ENCODE results near the gene CYP1A2. TPM values are rescaled to one million over a fixed set of nuclear protein-coding genes. Genes with fewer than 3 reads are reported as not detected.

Gene CYP1A2
- total RNA-seq, 6 experiments from 2014 or later: 0.81 to 235 (median 65.0) TPM

DNA sequence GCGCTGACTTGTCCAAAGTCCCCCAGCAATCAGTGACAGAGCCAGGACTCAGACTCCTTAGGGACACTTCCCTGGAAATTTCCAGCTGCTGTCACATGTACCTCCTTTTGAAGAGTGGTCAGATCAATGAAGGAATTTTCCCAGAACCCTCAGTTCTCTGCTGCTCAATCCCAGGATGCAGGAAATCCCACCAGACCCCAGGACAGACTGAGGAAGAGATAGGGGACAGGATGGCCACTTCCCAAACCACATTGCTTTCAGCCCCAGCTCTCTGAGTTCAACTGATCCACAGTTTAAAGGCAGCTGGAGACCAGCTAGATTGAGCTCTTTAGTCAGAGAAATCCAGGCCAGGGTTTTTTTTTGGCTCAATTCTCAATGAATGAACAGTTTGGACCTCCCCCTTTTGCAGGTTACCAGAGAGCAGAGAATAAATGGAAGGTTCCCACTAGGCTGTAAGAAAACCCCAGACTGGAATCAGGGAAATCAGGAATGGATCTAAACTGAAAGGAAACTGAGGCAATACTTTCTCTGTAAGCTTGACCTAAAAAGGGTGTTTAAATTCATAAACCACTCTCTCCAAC, 24.8 kb upstream of the CYP1A2 start:
- no peaks in the 10 kb centered on the region for H3K27me3 ChIP-seq
- WGBS (ENCODE audit: insufficient coverage, low coverage, low lambda C conversion rate, missing lambda C conversion rate): 57% methylated on average over 1 of the region's 1 CpG
- H3K36me3 ChIP-seq: no peaks in the 10 kb centered on the region
- intact Hi-C loops (cut with DNase I): no loop called here
- H3K27ac ChIP-seq: no peak overlapping the region
- DNase-seq (no peak), ATAC-seq (peak; percentile 23 to 56 (median 32))
- H3K4me1 ChIP-seq: peaks cover 0 to 26% (median 13%) of the 10 kb centered on the region in 4 donors
- TF ChIP-seq POLR2A (IDR thresholded peaks at IDR 0.05): no peak
- TF ChIP-seq CTCF (IDR thresholded peaks at IDR 0.05): no peak
- H3K9me3 ChIP-seq: no peaks in the 10 kb centered on the region
- no peak overlapping the region for H3K4me3 ChIP-seq

- DNase-seq (no peak), ATAC-seq (no peak)
- no peaks in the 10 kb centered on the region for H3K36me3 ChIP-seq
- H3K4me3 ChIP-seq: peak overlapping the region in 1 of 3 donors; percentile 78
- H3K4me1 ChIP-seq: peaks cover 0 to 26% (median 13%) of the 10 kb centered on the region in 4 donors
- H3K9me3 ChIP-seq: no peaks in the 10 kb centered on the region
- TF ChIP-seq POLR2A (IDR thresholded peaks at IDR 0.05): no peak
- TF ChIP-seq CTCF (IDR thresholded peaks at IDR 0.05): no peak
- no peaks in the 10 kb centered on the region for H3K27me3 ChIP-seq
- intact Hi-C loops (cut with DNase I): no loop called here
- no peak overlapping the region for H3K27ac ChIP-seq
Measured at GRCh38 chr15:74724570-74725224, 23.9 kb upstream of the CYP1A2 start.

DNA sequence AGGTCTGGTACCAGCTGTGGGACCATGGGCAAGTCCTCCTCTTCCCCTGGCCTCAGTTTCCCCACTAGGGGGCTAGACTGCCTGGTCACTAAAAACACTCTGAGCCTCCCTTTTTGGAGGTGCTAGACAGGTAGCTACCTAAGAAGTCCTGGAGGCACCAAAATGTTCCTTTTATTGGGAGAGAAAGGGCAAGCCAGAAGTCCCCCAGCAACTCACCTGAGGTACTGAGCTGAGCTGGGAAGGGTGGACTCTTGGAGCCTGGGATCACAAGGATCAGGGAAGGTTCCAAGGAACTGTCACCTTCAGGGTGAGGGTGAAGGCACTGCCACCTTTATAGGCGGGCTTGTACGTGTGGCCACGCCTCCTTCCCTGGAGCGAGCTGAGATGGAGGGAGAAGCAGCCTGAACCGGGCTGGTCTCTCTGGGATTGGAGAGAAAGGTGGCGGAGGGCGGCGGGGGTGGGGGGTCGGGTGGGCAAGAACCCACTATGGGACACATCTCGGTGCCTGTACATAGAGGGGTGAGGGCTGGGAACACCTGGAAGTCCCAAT, 23.3 kb upstream of the CYP1A2 start, which contains the start of gene CYP1A1:
TSS of gene CYP1A1 (minus strand) at position 304 of the 550 bp plus-strand sequence. CDS start 2,431 bp downstream, outside the sequence.
- H3K27me3 ChIP-seq: no peaks in the 10 kb centered on the region
- H3K4me3 ChIP-seq: peak within 1 kb of the TSS; percentile 32 to 78 (median 64)
- peaks cover 0 to 31% (median 15%) of the 10 kb centered on the region in 4 donors for H3K4me1 ChIP-seq
- ATAC-seq: peak; percentile 61 to 67 (median 63)
- H3K27ac ChIP-seq: peak within 1 kb of the TSS in 2 of 3 donors; percentile 75 to 88
- TF ChIP-seq CTCF (IDR thresholded peaks at IDR 0.05) (no peak), POLR2A (IDR thresholded peaks at IDR 0.05) (no peak)
- no peaks in the 10 kb centered on the region for H3K36me3 ChIP-seq
- no peaks in the 10 kb centered on the region for H3K9me3 ChIP-seq
- intact Hi-C loops (cut with DNase I): no loop called here
- DNase-seq: peak; percentile 65 to 82 (median 77)
- WGBS (ENCODE audit: insufficient coverage, low coverage, low lambda C conversion rate, missing lambda C conversion rate): 0% methylated on average over 5 of the region's 10 CpGs

DNA sequence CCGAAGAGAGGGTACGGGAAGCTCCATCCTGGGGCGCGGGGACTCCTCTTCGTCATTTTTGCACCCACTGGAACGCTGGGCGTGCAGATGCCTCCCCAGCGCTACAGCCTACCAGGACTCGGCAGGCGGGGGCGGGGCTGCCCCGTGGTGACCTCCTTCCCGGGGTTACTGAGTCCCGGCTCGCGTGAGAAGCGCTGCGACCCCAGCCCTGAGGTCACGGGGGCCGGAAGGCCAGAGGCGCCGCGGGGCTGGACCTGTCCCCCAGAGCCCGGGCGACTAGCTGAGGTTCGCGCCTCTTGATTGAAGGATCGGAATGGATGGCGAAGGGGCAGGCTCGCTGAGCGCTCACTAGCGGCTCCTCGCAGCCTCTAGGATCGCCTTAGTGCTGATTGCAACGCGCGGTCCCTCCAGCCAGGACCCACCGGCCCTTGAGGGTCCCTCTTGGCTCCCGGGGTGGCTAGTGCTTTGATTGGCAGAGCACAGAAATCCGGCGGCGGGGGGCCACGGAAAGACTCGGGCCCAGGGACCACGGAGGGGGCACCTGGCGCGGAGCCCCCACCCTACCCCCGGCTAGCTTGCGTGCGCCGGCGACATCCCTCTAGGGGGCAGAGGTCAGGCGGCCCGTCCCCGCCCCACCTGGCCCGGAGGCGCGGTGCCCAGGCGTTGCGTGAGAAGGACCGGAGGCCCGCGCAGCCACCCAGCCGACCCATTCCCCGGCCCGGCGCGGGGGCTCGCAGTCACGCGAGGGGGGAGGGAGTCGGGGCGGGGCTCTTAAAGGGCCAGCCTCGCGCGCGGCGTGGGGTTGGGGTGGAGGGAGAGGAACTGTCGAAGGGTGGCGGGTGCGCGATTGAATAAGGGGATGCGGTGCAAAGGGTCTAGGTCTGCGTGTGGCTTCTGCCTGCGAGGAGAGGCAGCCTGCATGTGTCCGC, 22.5 kb upstream of the CYP1A2 start:
- peak; percentile 74 to 92 (median 90) for DNase-seq
- Histone ChIP-seq H3K4me3 (peak overlapping the region; percentile 32 to 78 (median 64)), H3K4me1 (peaks cover 0 to 38% (median 19%) of the 10 kb centered on the region in 4 donors), H3K9me3 (no peaks in the 10 kb centered on the region), H3K27me3 (no peaks in the 10 kb centered on the region), H3K36me3 (no peaks in the 10 kb centered on the region), H3K27ac (peak overlapping the region; percentile 29 to 88 (median 75))
- peak; percentile 74 to 86 (median 82) for ATAC-seq
- 0% methylated on average over 19 of the region's 86 CpGs for WGBS (ENCODE audit: insufficient coverage, low coverage, low lambda C conversion rate, missing lambda C conversion rate)
- intact Hi-C loops (cut with DNase I): no loop called here
- TF ChIP-seq POLR2A (IDR thresholded peaks at IDR 0.05) (peak; percentile 22), CTCF (IDR thresholded peaks at IDR 0.05) (no peak)
